SK-N-DZ (cell line): ENCODE measurements around the gene TMEM151A.

Experiments used
- DNase-seq: peaks from one replicate; pipeline ENCODE4 v3.0.0-alpha.2; 2015; ENCODE audit warnings: low spot score

TMEM151A gene

GRCh38 chr11:66322732-66323427 lies 31.2 kb downstream of the TMEM151A start:
- no peak for DNase-seq

GRCh38 chr11:66323684-66324083 lies 32.0 kb downstream of the TMEM151A start:
- no peak for DNase-seq

- DNase-seq = no peak
Observed at GRCh38 chr11:66324664-66325063, 33.0 kb downstream of the TMEM151A start.

GRCh38 chr11:66325263-66325671 lies 33.6 kb downstream of the TMEM151A start:
- DNase-seq = no peak

- peak; percentile 64 for DNase-seq
Observed at GRCh38 chr11:66326261-66327111, 34.8 kb downstream of the TMEM151A start.

- DNase-seq = no peak
Observed at GRCh38 chr11:66327171-66328030, 35.7 kb downstream of the TMEM151A start.

- no peak for DNase-seq
Observed at GRCh38 chr11:66328031-66328301, 36.3 kb downstream of the TMEM151A start.

GRCh38 chr11:66328302-66329144 lies 36.8 kb downstream of the TMEM151A start:
- DNase-seq = peak; percentile 85

- DNase-seq = no peak
Observed at GRCh38 chr11:66329165-66329673, 37.5 kb downstream of the TMEM151A start.

GRCh38 chr11:66330931-66331330 lies 39.2 kb downstream of the TMEM151A start:
- peak; percentile 55 for DNase-seq

- DNase-seq = no peak
Observed at GRCh38 chr11:66331542-66332370, 40.1 kb downstream of the TMEM151A start.

- no peak for DNase-seq
Observed at GRCh38 chr11:66332371-66333219, 40.9 kb downstream of the TMEM151A start.

- DNase-seq = no peak
Observed at GRCh38 chr11:66333220-66333877, 41.7 kb downstream of the TMEM151A start.

GRCh38 chr11:66333896-66334604 lies 42.4 kb downstream of the TMEM151A start:
- DNase-seq = no peak

GRCh38 chr11:66334605-66335442 lies 43.1 kb downstream of the TMEM151A start:
- DNase-seq = no peak

- no peak for DNase-seq
Observed at GRCh38 chr11:66335531-66336233, 44.0 kb downstream of the TMEM151A start.
